HEK293T (cell line): Measurements from ENCODE around the gene ZFP62.
"Not testable (repeated sequence)": the region's sequence is repeated elsewhere in the genome, so short reads cannot be mapped to it uniquely, and the experiment has no call there.

Source experiments
- CTCF ChIA-PET: fragments of 350-600 bp; formaldehyde crosslinking; extraction: SDS; loops from one replicate; lab custom pipeline; 2021; ENCODE audit warnings: antibody characterized with exemption, inconsistent platforms; lab: Yijun Ruan, JAX
- POLR2A ChIA-PET: fragments of 350-600 bp; formaldehyde crosslinking; extraction: SDS; loops from one replicate; lab custom pipeline; 2020; ENCODE audit warnings: antibody characterized with exemption, inconsistent platforms; lab: Yijun Ruan, JAX
- DNase-seq: peaks from one replicate; pipeline ENCODE4 v3.0.0; 2012; ENCODE audit warnings: mixed read lengths; ENCODE audit errors: extremely low spot score
- ARNT ChIP-seq: fragments of 450-650 bp; IDR thresholded peaks from 2 replicates; pipeline ENCODE4 v1.6.1; 2017; ENCODE audit warnings: mild to moderate bottlenecking
- BHLHE40 ChIP-seq: fragments of 450-650 bp; IDR thresholded peaks from 2 replicates; pipeline ENCODE4 v1.6.1; 2016; ENCODE audit warnings: mild to moderate bottlenecking, moderate library complexity, borderline replicate concordance
- CTBP1 ChIP-seq: fragments of 450-650 bp; IDR thresholded peaks from 2 replicates; pipeline ENCODE4 v1.6.1; 2016; ENCODE audit warnings: borderline replicate concordance
- ELF4 ChIP-seq: fragments of 450-650 bp; IDR thresholded peaks from 2 replicates; pipeline ENCODE4 v1.6.1; 2017; ENCODE audit warnings: antibody characterized with exemption
- FOXA1 ChIP-seq: fragments of 450-650 bp; IDR thresholded peaks from 2 replicates; pipeline ENCODE4 v1.6.1; 2016; ENCODE audit warnings: mild to moderate bottlenecking
- FOXK2 ChIP-seq: fragments of 450-650 bp; IDR thresholded peaks from 2 replicates; pipeline ENCODE4 v1.6.1; 2016; ENCODE audit warnings: mild to moderate bottlenecking
- FOXM1 ChIP-seq: fragments of 450-650 bp; IDR thresholded peaks from 2 replicates; pipeline ENCODE4 v1.6.1; 2017; ENCODE audit warnings: mild to moderate bottlenecking, borderline replicate concordance
- HDGF ChIP-seq: fragments of 450-650 bp; IDR thresholded peaks from 2 replicates; pipeline ENCODE4 v1.6.1; 2017; ENCODE audit warnings: antibody characterized with exemption, borderline replicate concordance
- L3MBTL2 ChIP-seq: fragments of 450-650 bp; conservative IDR thresholded peaks from 2 replicates; pipeline ENCODE4 v1.6.1; 2016; ENCODE audit warnings: mild to moderate bottlenecking
- LEF1 ChIP-seq: fragments of 450-650 bp; IDR thresholded peaks from 2 replicates; pipeline ENCODE4 v1.6.1; 2017; ENCODE audit warnings: mild to moderate bottlenecking, borderline replicate concordance
- NFRKB ChIP-seq: fragments of 450-650 bp; IDR thresholded peaks from 2 replicates; pipeline ENCODE4 v1.6.1; 2016; ENCODE audit warnings: mild to moderate bottlenecking, moderate library complexity
- SP1 ChIP-seq: fragments of 450-650 bp; IDR thresholded peaks from 2 replicates; pipeline ENCODE4 v1.6.1; 2017
- SUZ12 ChIP-seq: fragments of 450-650 bp; IDR thresholded peaks from 2 replicates; pipeline ENCODE4 v1.6.1; 2016; ENCODE audit warnings: mild to moderate bottlenecking
- TARDBP ChIP-seq: fragments of 450-650 bp; IDR thresholded peaks from 2 replicates; pipeline ENCODE4 v1.6.1; 2016
- ZNF384 ChIP-seq: fragments of 450-650 bp; IDR thresholded peaks from 2 replicates; pipeline ENCODE4 v1.6.1; 2016
- TF ChIP-seq, protein P1 (sequence below): fragments of 450-650 bp; IDR thresholded peaks from 2 replicates; pipeline ENCODE4 v1.6.1; 2016

The ZFP62 gene

DNA sequence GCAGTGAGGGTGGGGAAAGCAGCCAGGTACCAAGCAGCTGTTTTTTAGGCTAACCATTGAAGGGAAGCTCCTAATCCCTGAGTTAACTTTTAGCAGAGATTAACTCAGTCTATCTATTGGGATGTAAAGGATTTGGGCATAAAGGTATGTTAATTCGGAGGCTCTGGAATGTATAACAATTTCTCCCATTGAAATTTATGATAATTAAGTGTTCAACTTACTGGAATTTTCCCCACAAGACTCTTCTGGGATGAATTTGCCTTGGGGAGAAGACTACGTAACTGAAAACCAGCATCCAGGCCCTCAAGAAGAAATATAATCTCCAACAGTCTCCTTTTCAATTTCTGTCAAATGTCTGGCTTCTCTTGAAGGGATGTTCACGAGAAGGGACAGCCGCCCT lies 23.6 kb downstream of the ZFP62 start:
- DNase-seq: no peak
- TF ChIP-seq ELF4: no peak
- TF ChIP-seq FOXK2: no peak
- no peak for TF ChIP-seq L3MBTL2
- no peak for TF ChIP-seq SP1
- TF ChIP-seq CTBP1: no peak
- TF ChIP-seq FOXM1: no peak
- no peak for TF ChIP-seq TARDBP
- TF ChIP-seq ZNF384: no peak
- no peak for TF ChIP-seq BHLHE40
- TF ChIP-seq, protein P1, sequence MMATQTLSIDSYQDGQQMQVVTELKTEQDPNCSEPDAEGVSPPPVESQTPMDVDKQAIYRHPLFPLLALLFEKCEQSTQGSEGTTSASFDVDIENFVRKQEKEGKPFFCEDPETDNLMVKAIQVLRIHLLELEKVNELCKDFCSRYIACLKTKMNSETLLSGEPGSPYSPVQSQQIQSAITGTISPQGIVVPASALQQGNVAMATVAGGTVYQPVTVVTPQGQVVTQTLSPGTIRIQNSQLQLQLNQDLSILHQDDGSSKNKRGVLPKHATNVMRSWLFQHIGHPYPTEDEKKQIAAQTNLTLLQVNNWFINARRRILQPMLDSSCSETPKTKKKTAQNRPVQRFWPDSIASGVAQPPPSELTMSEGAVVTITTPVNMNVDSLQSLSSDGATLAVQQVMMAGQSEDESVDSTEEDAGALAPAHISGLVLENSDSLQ: no peak
- TF ChIP-seq SUZ12: no peak
- POLR2A ChIA-PET: interaction anchor here (0.6 kb wide), 1 partner anchor 20 kb away, joined by 3 read pairs; no protein-coding TSS in a partner anchor
- CTCF ChIA-PET: no interaction called here

DNA sequence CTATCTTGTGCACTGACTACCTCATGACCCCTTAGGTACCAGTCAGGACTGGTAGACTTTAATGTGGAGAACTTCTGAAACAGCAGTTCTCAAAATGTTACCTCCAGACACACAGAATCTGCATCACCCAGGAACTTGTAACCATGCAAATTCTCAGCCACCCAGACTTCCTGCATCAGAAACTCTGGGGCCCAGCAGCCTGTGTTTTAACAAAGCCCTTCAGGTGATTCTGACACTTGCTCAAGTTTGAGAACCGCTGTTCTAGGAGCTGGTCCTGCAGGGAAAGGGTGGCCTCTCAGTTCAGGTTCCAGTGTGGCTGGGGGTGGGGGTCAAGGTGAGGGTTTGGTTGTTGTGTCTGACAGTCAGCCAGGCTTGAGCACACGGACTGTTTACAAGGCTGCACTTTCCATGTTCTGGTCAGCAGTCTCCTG lies 28.4 kb downstream of the ZFP62 start:
- no peak for TF ChIP-seq FOXA1
- no peak for TF ChIP-seq FOXK2
- no peak for TF ChIP-seq ELF4
- TF ChIP-seq HDGF: no peak
- no peak for TF ChIP-seq BHLHE40
- TF ChIP-seq TARDBP: no peak
- TF ChIP-seq L3MBTL2: no peak
- TF ChIP-seq LEF1: no peak
- TF ChIP-seq SP1: no peak
- TF ChIP-seq ZNF384: no peak
- TF ChIP-seq NFRKB: no peak
- ChIA-PET POLR2A (no interaction called here), CTCF (no interaction called here)
- DNase-seq: no peak

DNA sequence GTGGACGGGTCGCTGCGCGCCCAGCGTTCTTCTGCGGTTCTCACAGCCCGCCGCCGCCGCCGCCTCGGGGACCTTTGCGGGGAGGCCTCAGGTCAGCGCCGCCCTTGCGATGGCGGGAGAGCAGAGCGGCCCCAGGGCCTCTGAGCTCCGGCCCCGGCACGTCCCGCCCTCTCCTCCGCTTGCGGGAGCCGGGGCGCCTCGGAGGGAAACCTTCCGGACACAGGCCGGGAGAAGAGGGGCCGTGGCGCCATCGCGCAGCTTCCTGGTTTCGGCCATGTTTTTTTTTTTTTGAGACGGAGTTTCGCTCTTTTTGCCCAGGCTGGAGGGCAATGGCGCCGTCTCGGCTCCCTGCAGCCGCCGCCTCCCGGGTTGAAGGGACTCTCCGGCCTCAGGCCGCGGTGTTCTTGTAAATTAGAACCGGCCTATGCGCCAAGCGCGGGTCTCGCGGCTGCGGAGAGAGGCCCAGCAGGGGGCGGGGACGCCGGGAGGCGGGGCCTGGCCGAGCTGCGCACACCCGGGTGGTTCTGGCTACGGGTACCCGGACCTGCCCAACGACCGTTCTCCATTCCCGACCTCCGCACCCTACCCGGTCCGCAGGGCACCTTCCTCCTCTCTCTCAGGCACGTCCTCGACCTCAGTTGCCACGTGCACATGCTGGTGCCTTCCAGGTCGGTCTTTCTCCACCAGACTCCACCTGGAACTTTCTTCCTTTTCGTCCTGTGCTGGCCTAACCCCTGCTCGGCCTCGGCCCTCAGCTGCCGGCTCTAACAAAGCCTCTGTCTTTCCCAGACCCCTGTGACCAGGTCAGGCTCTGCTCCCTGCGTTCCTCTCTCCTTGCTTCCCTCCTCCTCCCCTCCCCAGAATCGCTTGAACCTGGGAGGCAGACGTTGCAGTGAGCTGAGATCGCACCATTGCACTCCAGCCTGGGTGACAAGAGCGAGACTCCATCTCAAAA lies 29.7 kb downstream of the ZFP62 start:
- ChIA-PET CTCF (no interaction called here), POLR2A (no interaction called here)
- DNase-seq: peak; percentile 46
- TF ChIP-seq L3MBTL2: peak; percentile 81
- TF ChIP-seq TARDBP: no peak
- TF ChIP-seq CTBP1: no peak
- no peak for TF ChIP-seq BHLHE40
- no peak for TF ChIP-seq ARNT
- no peak for TF ChIP-seq SP1
- TF ChIP-seq NFRKB: no peak
- TF ChIP-seq, protein P1: no peak

DNA sequence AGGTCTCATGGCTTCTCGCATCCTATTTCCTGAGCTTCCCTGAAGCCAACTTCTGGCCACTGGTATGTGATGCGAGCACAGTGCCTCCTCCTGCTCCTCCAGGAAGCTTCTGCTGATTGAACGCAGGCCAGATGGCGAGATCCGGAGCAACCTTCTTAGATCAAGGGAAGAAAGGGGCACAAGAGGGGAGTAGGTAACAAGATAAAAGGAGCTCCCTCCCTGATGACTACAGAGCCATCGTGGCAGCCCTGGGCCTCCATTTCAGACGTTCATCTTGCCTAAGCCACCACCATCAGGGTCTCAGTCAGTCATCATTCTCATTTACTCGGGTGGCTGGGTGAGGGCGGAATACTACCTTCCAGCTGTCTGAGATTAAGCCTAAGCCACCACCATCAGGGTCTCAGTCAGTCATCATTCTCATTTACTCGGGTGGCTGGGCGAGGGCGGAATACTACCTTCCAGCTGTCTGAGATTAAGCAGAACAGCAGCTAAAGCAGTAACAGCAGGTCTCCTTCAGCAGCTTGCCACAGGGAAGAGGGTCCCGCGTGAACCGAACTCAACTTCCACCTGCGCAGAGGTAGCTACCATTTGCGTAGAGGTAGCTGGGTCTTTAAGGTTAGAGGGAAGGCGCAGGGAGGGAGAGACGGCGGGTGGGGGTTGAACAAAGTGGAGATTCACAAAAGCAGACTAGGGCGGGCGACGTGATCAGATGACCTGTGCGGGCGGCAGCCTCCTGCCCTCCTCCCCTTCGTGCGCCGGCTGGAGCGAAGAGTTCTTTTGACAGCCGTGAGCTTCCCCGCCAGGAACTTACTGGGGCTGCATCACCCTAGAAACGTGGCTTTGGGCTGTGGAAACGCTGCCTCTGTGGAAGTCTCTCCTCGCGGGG lies 30.6 kb downstream of the ZFP62 start:
- CTCF ChIA-PET: no interaction called here
- DNase-seq: no peak
- POLR2A ChIA-PET: interaction anchor here (1.1 kb wide), 1 partner anchor 20 kb away, joined by 3 read pairs; no protein-coding TSS in a partner anchor
- TF ChIP-seq SP1 (no peak), NFRKB (no peak), CTBP1 (no peak), ARNT (no peak), TARDBP (no peak), HDGF (no peak), L3MBTL2 (no peak), LEF1 (no peak), FOXA1 (no peak), BHLHE40 (no peak), FOXK2 (no peak), SUZ12 (no peak), ZNF384 (no peak)
- TF ChIP-seq, protein P1: no peak

DNA sequence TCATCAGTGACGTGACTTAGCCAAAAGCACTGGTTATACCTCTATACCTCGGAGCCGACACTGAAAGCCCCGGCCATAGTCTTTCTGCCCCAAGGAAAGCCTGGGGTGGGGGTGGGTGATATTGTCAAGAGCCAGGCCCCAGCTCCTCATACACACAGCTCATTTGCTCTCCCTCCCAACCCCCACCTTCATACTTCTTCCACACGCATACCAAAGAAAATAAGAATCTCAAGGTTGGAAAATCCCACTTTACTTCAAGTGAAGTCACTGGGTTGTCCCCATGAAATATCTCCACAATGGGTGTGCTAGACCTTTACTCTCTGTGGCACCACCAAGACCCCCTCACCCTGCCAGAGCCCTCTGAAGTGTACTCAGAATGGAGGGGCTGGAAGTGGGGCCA lies 31.4 kb downstream of the ZFP62 start:
- DNase-seq: no peak
- POLR2A ChIA-PET: interaction anchor here (1.1 kb wide), 1 partner anchor 19 kb away, joined by 3 read pairs; no protein-coding TSS in a partner anchor
- TF ChIP-seq FOXA1 (no peak), CTBP1 (no peak), ELF4 (no peak), SP1 (no peak), NFRKB (no peak), BHLHE40 (no peak), ZNF384 (no peak), TARDBP (no peak), HDGF (no peak), FOXM1 (no peak), ARNT (no peak), LEF1 (no peak), FOXK2 (no peak), L3MBTL2 (no peak)
- TF ChIP-seq, protein P1: no peak
- CTCF ChIA-PET: no interaction called here

DNA sequence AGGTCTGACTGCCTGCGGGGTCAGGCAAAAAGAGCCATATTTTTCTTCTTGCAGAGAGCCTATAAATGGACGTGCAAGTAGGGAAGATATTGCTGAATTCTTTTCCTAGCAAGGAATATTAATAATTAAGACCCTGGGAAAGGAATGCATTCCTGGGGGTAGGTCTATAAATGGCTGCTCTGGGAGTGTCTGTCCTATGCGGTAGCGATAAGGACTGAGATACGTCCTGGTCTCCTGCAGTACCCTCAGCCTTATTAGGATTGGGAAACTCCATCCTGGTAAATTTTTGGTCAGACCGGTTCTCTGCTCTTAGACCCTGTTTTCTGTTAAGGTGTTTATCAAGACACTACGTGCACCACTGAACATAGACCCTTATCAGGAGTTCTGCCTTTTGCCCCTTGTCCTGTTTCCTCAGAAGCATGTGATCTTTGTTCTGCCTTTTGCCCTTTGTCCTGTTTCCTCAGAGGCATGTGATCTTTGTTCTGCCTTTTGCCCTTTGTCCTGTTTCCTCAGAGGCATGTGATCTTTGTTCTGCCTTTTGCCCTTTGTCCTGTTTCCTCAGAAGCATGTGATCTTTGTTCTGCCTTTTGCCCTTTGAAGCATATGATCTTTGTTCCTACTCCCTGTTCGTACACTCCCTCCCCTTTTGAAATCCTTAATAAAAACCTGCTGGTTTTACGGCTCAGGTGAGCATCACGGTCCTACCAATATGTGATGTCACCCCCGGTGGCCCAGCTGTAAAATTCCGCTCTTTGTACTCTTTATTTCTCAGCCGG lies 32.1 kb downstream of the ZFP62 start:
- POLR2A ChIA-PET: interaction anchor here (1.1 kb wide), 1 partner anchor 19 kb away, joined by 3 read pairs; no protein-coding TSS in a partner anchor
- DNase-seq, CTCF ChIA-PET: not testable (repeated sequence)

DNA sequence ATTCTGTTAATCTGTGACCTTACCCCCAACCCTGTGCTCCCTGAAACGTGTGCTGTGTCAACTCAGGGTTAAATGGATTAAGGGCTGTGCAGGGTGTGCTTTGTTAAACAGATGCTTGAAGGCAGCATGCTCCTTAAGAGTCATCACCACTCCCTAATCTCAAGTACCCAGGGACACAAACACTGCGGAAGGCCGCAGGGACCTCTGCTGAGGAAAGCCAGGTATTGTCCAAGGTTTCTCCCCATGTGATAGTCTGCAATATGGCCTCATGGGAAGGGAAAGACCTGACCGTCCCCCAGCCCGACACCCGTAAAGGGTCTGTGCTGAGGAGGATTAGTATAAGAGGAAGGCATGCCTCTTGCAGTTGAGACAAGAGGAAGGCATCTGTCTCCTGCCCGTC lies 33.7 kb downstream of the ZFP62 start:
- CTCF ChIA-PET, DNase-seq: not testable (repeated sequence)
- POLR2A ChIA-PET: interaction anchor here (1.1 kb wide), 1 partner anchor 17 kb away, joined by 4 read pairs; no protein-coding TSS in a partner anchor
